Measurements from ENCODE around the gene LINGO3. TPM values are rescaled to one million over a fixed set of nuclear protein-coding genes. Genes with fewer than 3 reads are reported as not detected.

LINGO3 gene
- total and polyA plus RNA-seq, 2 of the 8 experiments (the other 6 are each of a cell fraction or from before 2014, with no cell fraction given) = 0.59 TPM; not detected in 1

DNA sequence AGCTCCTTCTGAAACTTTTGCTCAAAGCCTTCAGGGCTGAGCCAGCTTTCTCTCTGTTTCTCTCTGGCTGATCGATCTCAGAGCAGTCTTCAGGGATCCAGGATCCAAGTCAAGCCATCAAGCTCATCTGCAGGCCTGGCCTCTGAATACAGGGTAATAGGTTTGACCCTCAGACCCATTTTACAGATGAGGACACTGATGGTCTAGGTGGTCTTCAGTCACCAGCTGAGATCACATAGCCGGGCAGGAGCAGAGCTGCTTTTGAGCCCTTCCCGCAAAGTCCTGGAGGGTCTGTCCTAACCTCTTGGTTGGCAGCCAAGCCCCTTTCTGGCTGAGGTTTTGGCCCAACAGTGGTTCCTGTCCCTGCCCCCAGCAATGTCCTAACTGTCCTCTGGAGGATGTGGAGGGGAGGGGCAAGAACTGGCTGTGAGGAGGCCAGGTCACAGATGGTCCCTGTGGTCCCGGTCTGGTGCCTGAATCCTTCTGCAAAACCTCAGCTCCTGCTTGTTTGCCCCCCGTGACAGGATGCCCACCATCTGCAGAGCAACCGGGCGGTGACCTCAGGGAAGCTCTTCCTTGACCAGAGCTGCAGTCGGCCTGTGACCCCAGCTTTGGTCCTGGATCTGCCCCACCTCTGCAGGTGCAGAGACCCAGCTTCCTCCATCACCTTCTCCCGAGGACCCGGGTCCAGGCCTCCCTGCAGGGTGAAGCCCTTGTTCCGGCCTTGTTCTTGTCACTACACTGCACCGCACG, 20.2 kb downstream of the LINGO3 start:
- 88% methylated on average over 12 of the region's 13 CpGs; no CpG with 5 or more reads in 1 of the 2 experiments for WGBS, 2 experiments (ENCODE audit: extremely low coverage in 1 of 2, insufficient coverage in 1 of 2, insufficient read length in 1 of 2, insufficient replicate concordance in 2 of 2, low coverage in 1 of 2, low lambda C conversion rate in 2 of 2, missing lambda C conversion rate in 1 of 2)
- Histone ChIP-seq H3K79me2 (ENCODE audit: control insufficient read depth in 1 of 2, insufficient read depth in 2 of 2, low read length in 2 of 2) (no peaks in the 10 kb centered on the region), H3K79me1 (ENCODE audit: low read depth, low read length) (no peaks in the 10 kb centered on the region), H3K9ac (replicated peaks in 1 of 4; ENCODE audit: extremely low read depth in 1 of 4, low read depth in 3 of 4, low read length in 3 of 4) (no peak overlapping the region), H2BK5ac (ENCODE audit: low read depth, low read length) (no peak overlapping the region), H2AFZ (ENCODE audit: low read length) (no peak overlapping the region), H2BK15ac (ENCODE audit: low read length) (no peak overlapping the region), H3K18ac (ENCODE audit: extremely low read depth, low read length) (no peak overlapping the region), H2BK120ac (replicated peaks; ENCODE audit: low read depth, low read length) (no peak overlapping the region), H3K36me3 (ENCODE audit: control insufficient read depth in 2 of 4, insufficient read depth in 4 of 4, low read length in 3 of 4) (peaks cover 0 to 6% (median 0%) of the 10 kb centered on the region in 4 experiments; a peak in 1 of 8 replicates), H4K20me1 (replicated peaks in 1 of 2; ENCODE audit: control insufficient read depth in 1 of 2, insufficient read depth in 2 of 2, low read length in 2 of 2) (peaks cover 0 to 11% of the 10 kb centered on the region in 2 experiments), H3K23ac (ENCODE audit: insufficient read length) (no peak overlapping the region), H4K8ac (ENCODE audit: extremely low read depth, insufficient read depth, low read length) (no peak overlapping the region), H3K14ac (ENCODE audit: insufficient read length) (no peak overlapping the region), H2BK12ac (ENCODE audit: low read depth, low read length) (no peak overlapping the region), H3K4me2 (ENCODE audit: insufficient read depth in 1 of 2, low read depth in 2 of 2, low read length in 2 of 2) (no peak overlapping the region), H3K4ac (replicated peaks; ENCODE audit: insufficient read length, low read depth, low read length) (no peak overlapping the region), H3K9me3 (ENCODE audit: insufficient read depth in 2 of 2, low read depth in 1 of 2, low read length in 1 of 2) (no peaks in the 10 kb centered on the region), H3K23me2 (ENCODE audit: low read depth, low read length) (peaks cover 10% of the 10 kb centered on the region; the same call in 1 of the 2 replicates), H2AK5ac (ENCODE audit: low read depth, low read length) (no peak overlapping the region), H3K4me3 (ENCODE audit: extremely low read depth in 1 of 4, insufficient read depth in 2 of 4, low read depth in 3 of 4, low read length in 4 of 4) (no peak overlapping the region), H3K56ac (replicated peaks; ENCODE audit: insufficient read length, low read depth, low read length) (no peak overlapping the region), H3K4me1 (replicated peaks in 1 of 4; ENCODE audit: control insufficient read depth in 3 of 4, insufficient read depth in 4 of 4, low read length in 3 of 4) (peaks cover 0 to 22% (median 9%) of the 10 kb centered on the region in 4 experiments; a peak in 5 of 7 replicates), H3K27ac (ENCODE audit: low read depth, low read length) (no peak overlapping the region), H2BK20ac (ENCODE audit: low read length) (no peak overlapping the region), H4K5ac (ENCODE audit: insufficient read length, low read depth, low read length) (no peak overlapping the region), H3K27me3 (replicated peaks in 1 of 4; ENCODE audit: control insufficient read depth in 3 of 4, extremely low read depth in 1 of 4, insufficient read depth in 3 of 4, low read length in 3 of 4) (peaks cover 39 to 66% (median 59%) of the 10 kb centered on the region in 4 experiments), H4K91ac (replicated peaks; ENCODE audit: insufficient read length, low read length) (no peak overlapping the region)
- TF ChIP-seq ASH2L (IDR thresholded peaks at IDR 0.05; ENCODE audit: low read length) (no peak), POU5F1 (IDR thresholded peaks at IDR 0.05; ENCODE audit: low read depth, low read length) (no peak), SAP30 (IDR thresholded peaks at IDR 0.05; ENCODE audit: insufficient read depth, insufficient replicate concordance, low read length) (no peak), GABPA (IDR thresholded peaks at IDR 0.05; ENCODE audit: borderline replicate concordance, insufficient read depth, low read length) (no peak), CBX5 (IDR thresholded peaks at IDR 0.05; ENCODE audit: low read depth, low read length) (no peak)
- no peak for FAIRE-seq
- DNase-seq (ENCODE audit: low read depth in 1 of 2, low spot score in 2 of 2) = no peak
- ChIA-PET CTCF (ENCODE audit: partially characterized antibody) (interaction anchor here (0.9 to 5.0 kb wide), 7 partner anchors 10 to 349 kb away, joined by 3 to 46 read pairs (median 7); no protein-coding TSS in a partner anchor), POLR2A (ENCODE audit: partially characterized antibody) (interaction anchor here (0.7 to 3.1 kb wide), 15 partner anchors 8 to 342 kb away, joined by 3 to 25 read pairs (median 4); no protein-coding TSS in a partner anchor)
